MV-4-11 (cell line): ENCODE measurements around the gene NFIC.
A peak's percentile ranks its signal among the peaks of the same experiment; 100 is the strongest.

Experiments used
- DNase-seq: peaks from one replicate; lab custom pipeline; 2025; lab: John Stamatoyannopoulos, UW

The NFIC gene

GRCh38 chr19:3359919-3360420 is 6.4 kb upstream of the NFIC start:
- no peak for DNase-seq

GRCh38 chr19:3360421-3361383 is 5.7 kb upstream of the NFIC start:
- DNase-seq, result peak; percentile 59

GRCh38 chr19:3361384-3362216 is 4.8 kb upstream of the NFIC start:
- no peak for DNase-seq

GRCh38 chr19:3362217-3362906 is 4.0 kb upstream of the NFIC start:
- no peak for DNase-seq

- no peak for DNase-seq
Observed at GRCh38 chr19:3363841-3364500, 2.4 kb upstream of the NFIC start.

- no peak for DNase-seq
Observed at GRCh38 chr19:3364501-3364858, 1.9 kb upstream of the NFIC start.

GRCh38 chr19:3365093-3365835 is 1.1 kb upstream of the NFIC start:
- no peak for DNase-seq

- peak; percentile 57 for DNase-seq
Observed at GRCh38 chr19:3366753-3367627, 607 bp downstream of the NFIC start.

GRCh38 chr19:3367628-3368440 is 1.5 kb downstream of the NFIC start:
- DNase-seq, result no peak

GRCh38 chr19:3368441-3368795 is 2.0 kb downstream of the NFIC start:
- DNase-seq, result no peak

- DNase-seq, result peak; percentile 36
Observed at GRCh38 chr19:3368848-3369336, 2.5 kb downstream of the NFIC start.

- peak; percentile 78 for DNase-seq
Observed at GRCh38 chr19:3369337-3370213, 3.2 kb downstream of the NFIC start.

GRCh38 chr19:3370214-3370720 is 3.9 kb downstream of the NFIC start:
- peak; percentile 22 for DNase-seq

GRCh38 chr19:3370728-3371591 is 4.6 kb downstream of the NFIC start:
- no peak for DNase-seq

- no peak for DNase-seq
Observed at GRCh38 chr19:3372413-3372812, 6.0 kb downstream of the NFIC start.

- DNase-seq, result no peak
Observed at GRCh38 chr19:3373971-3374368, 7.6 kb downstream of the NFIC start.
